HPDE6-E6E7 (cell line): Measurements from ENCODE around the gene FBXO41.

Source experiments
- DNase-seq: peaks from one replicate; pipeline ENCODE4 v3.0.0; 2011; ENCODE audit warnings: missing footprints; ENCODE audit errors: extremely low spot score

Gene FBXO41

DNA sequence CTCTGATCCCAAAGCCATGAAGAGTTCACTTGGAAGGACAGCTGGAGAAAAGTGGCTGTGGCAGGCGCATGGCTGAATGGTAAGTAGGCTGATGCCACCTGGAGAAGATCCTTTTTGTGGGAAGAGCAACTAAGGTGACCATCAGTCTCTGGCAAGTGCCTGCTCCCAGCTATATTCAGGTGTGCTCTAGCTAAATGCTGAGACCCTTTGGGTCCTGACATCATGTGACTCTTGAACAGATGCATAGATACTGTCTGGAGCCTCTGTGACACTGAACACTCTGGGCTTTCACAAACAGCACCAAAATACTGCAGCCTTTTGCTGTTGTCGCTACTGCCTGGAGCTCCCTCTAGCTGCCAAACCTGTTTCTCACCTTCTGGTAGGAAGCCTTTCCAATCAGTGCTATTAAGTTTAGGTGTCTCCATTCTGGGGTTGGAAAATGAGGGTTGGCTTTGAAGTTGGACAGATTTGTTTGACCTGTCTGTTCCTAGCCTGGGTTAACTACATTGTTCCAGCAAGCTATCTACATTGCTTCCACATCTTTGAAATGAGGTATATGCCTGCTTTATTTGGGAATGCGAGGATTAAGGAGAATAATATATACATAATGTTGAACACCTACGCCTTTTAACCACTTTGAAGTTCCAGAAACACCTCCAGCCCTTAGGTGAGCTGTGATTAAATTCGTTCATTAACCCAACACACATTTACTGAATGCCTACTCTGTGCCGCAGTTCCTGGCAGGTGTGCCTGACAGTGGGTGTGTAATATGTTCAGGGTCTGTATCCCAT, 6.0 kb upstream of the FBXO41 start:
- no peak for DNase-seq

DNA sequence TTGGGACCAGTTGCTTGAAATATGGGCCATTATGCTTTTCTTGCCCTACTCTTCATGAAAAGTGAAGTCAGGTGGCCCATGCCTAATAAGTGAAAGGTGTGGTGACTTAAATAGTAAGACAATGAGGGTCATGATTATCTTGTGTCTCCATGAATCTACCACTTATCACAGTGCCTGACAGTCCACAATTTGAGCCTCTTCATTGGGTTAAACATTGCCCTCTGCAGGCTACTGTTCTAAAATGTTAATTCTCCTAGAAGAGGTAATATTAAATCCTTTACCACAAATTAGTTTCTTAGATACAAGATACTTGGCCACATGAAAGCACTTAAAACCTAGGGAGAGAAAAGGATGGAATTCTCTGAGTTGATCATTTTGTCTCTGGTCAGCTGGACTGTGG, 5.0 kb upstream of the FBXO41 start:
- DNase-seq, result no peak

- no peak for DNase-seq
These were observed 1.9 kb upstream of the FBXO41 start for GRCh38 chr2:73286134-73286655.

DNA sequence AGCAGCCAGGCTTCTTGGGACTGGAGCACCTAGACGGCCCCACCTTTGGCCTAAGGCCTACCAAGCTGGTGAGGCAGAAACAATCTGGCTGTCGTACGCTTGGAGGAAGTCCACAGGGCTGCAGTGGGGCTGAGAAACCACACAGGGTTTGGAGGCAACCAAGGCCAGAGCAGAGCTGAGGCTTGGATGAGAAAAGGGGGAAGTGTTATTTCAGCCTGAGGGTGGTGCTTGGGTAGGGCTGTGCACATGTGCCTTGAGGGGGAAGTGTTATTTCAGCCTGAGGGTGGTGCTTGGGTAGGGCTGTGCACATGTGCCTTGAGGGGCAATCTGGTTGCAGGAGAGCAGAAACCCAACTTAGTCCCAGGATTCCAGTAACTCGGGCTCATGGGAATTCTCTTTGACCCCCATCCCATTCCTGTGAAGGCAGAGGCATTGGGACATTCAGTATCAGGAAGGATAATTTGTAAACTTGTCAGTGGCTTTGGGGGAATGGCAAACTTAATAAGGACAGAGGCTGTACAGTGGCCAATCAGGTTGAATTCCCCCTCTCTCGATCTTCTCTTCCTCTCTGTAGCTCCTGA, 971 bp upstream of the FBXO41 start:
- no peak for DNase-seq

GRCh38 chr2:73283545-73284295, 558 bp downstream of the FBXO41 start:
- no peak for DNase-seq

- no peak for DNase-seq
These were observed 1.2 kb downstream of the FBXO41 start for GRCh38 chr2:73282924-73283544.

GRCh38 chr2:73281244-73281643, 3.0 kb downstream of the FBXO41 start:
- no peak for DNase-seq

- DNase-seq, result no peak
These were observed 4.4 kb downstream of the FBXO41 start for GRCh38 chr2:73279852-73280251.

- DNase-seq, result no peak
These were observed 12.0 kb downstream of the FBXO41 start for GRCh38 chr2:73272270-73272669.

DNA sequence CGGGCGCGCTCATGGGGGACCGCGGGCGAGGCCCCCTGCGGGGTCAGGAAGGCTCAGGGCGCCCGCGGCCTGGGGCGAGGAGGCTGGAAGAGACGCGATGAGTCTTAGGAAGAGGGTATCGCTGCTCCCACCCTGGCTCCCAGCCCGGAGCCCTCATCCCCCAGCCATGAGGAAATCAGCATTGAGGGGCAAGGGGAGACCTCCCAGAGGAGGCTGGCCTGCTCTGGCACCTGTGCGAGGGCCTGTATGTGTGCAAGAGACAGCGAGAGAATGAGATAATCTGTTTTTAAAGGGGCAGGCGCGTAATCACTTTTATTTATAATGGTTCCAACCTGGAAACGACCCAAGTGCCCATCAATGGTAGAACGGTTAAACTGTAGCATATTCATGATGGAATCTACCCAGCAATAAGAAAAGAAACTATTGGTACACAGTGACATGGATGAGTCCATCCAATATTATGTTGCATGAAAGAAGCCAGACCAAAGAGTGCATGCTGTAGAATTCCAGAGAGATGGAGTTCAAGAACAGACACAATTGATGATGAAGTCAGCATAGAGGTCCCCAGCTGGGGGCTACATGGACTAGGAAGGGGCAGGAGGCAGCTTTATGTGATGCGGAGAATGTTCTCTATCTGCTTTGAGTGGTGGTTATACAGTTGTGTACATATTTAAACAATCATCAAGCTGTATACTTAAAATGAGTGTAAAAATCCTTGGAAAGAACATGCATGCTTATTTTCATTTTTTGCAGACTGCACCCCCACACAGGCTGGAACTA, 14.4 kb downstream of the FBXO41 start:
- no peak for DNase-seq

GRCh38 chr2:73268830-73269685, 15.2 kb downstream of the FBXO41 start:
- DNase-seq, result peak; percentile 88

GRCh38 chr2:73268366-73268829, 15.9 kb downstream of the FBXO41 start:
- no peak for DNase-seq

GRCh38 chr2:73267008-73267407, 17.3 kb downstream of the FBXO41 start:
- no peak for DNase-seq

DNA sequence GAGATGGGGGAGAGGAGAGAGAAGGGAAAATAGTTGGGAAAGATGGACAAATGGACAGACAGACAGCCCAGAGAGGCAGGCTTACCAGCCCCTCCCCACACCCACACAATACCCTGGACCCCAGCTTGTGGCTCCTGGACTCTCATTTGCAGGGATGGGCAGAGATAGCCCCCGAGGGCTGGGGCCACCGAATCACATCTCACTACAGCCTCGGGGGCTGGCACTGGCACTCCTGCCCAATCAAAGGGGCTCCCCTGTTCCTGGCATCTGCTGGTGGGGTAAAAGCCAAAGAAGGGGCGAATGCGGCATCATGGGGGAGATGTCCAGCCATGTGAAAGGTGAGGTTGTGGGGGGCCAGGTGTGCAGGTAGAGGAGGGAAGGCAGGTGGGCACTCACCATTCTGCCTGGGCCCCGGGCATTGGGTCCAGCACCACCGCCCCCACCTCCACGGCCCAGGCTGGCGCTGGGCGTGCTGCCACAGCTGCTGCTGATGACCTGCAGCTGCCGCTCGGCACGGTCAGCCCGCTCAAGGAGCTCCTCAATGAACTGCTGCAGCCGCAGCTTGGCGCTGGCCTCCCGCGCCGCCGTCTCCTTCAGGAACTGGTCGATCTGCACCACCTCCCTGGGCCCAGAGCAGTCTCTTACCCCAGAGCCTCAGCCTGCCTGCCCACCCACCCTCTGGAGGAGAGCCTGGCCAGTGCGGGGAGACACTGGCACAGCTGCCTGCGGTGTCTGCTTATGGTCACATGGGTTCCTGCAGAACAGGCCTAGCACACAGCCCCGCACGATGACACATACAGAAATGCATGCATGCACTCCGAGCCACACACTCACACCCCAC, 18.0 kb downstream of the FBXO41 start:
- no peak for DNase-seq

- DNase-seq, result no peak
These were observed 18.8 kb downstream of the FBXO41 start for GRCh38 chr2:73265298-73266060.

- no peak for DNase-seq
These were observed 19.5 kb downstream of the FBXO41 start for GRCh38 chr2:73264783-73265182.

- DNase-seq, result no peak
These were observed 20.0 kb downstream of the FBXO41 start for GRCh38 chr2:73264332-73264606.

- DNase-seq, result no peak
These were observed 20.5 kb downstream of the FBXO41 start for GRCh38 chr2:73263540-73264331.
